ENCODE data around the gene ECM2.

Gene ECM2

GRCh38 chr9:92478783-92479182 is 57.0 kb downstream of the ECM2 start:
- TF ChIP-seq CTCF (conservative IDR thresholded peaks at IDR 0.05): no peak
- no peak for TF ChIP-seq ZFX (IDR thresholded peaks at IDR 0.05)
- H3K27ac ChIP-seq: no peak overlapping the region

- no peak for TF ChIP-seq CTCF (conservative IDR thresholded peaks at IDR 0.05)
- no peak for TF ChIP-seq ZFX (IDR thresholded peaks at IDR 0.05)
- no peak overlapping the region for H3K27ac ChIP-seq
These were observed 58.8 kb downstream of the ECM2 start for GRCh38 chr9:92476962-92477361.

GRCh38 chr9:92474587-92474986 is 61.2 kb downstream of the ECM2 start:
- TF ChIP-seq CTCF (conservative IDR thresholded peaks at IDR 0.05) (no peak), ZFX (IDR thresholded peaks at IDR 0.05) (no peak)
- H3K27ac ChIP-seq: no peak overlapping the region

GRCh38 chr9:92468206-92468605 is 67.6 kb downstream of the ECM2 start:
- no peak overlapping the region for H3K27ac ChIP-seq
- TF ChIP-seq ZFX (IDR thresholded peaks at IDR 0.05) (no peak), CTCF (conservative IDR thresholded peaks at IDR 0.05) (no peak)

GRCh38 chr9:92467511-92467910 is 68.3 kb downstream of the ECM2 start:
- no peak overlapping the region for H3K27ac ChIP-seq
- TF ChIP-seq CTCF (conservative IDR thresholded peaks at IDR 0.05): no peak
- no peak for TF ChIP-seq ZFX (IDR thresholded peaks at IDR 0.05)

- H3K27ac ChIP-seq: no peak overlapping the region
- TF ChIP-seq ZFX (IDR thresholded peaks at IDR 0.05): no peak
- TF ChIP-seq CTCF (conservative IDR thresholded peaks at IDR 0.05): no peak
These were observed 68.7 kb downstream of the ECM2 start for GRCh38 chr9:92467041-92467440.

GRCh38 chr9:92463984-92464383 is 71.8 kb downstream of the ECM2 start:
- H3K27ac ChIP-seq: no peak overlapping the region
- TF ChIP-seq ZFX (IDR thresholded peaks at IDR 0.05) (no peak), CTCF (conservative IDR thresholded peaks at IDR 0.05) (no peak)
